Panc1 (cell line): ENCODE data around the gene SIAH3. TPM values are rescaled to one million over a fixed set of nuclear protein-coding genes. Genes with fewer than 3 reads are reported as not detected.

Source experiments
- ATAC-seq: fragments of 200-7000 bp; cut with Tn5 transposase; 2 replicates; pipeline ENCODE4 v1.9.1; 2020; ENCODE audit warnings: mild to moderate bottlenecking, moderate library complexity
- BruUV-seq: library from RNA; stranded (reverse); fragments of 400-500 nt; replicated peaks from 2 replicates; lab custom pipeline; 2021; lab: Mats Ljungman, UMichigan
- CTCF ChIA-PET: fragments of 300-600 bp; sonication (Branson Sonifier 250); formaldehyde crosslinking; loops from one replicate; lab custom pipeline; 2022; ENCODE audit warnings: antibody characterized with exemption; lab: Charles Lee
- POLR2A ChIA-PET: fragments of 300-600 bp; sonication (Branson Sonifier 250); formaldehyde crosslinking; loops from one replicate; lab custom pipeline; 2022; ENCODE audit warnings: antibody characterized with exemption; lab: Charles Lee
- DNase-seq: peaks from one replicate; pipeline ENCODE4 v3.0.0-alpha.2; 2010; ENCODE audit warnings: low read depth, low spot score
- H3K27ac ChIP-seq: 2 replicates; pipeline ENCODE4 v1.5.1; 2011; ENCODE audit warnings: mild to moderate bottlenecking, low read length, inconsistent platforms
- H3K27me3 ChIP-seq: fragments of 200-500 bp; sonication (Bioruptor generic); 2 replicates; pipeline ENCODE4 v1.6.0; 2014; ENCODE audit warnings: low read length, inconsistent platforms; ENCODE audit not compliant: control insufficient read depth, insufficient read depth
- H3K36me3 ChIP-seq: fragments of 200-500 bp; sonication (Bioruptor generic); 2 replicates; pipeline ENCODE4 v1.5.1; 2014; ENCODE audit warnings: inconsistent platforms, mild to moderate bottlenecking, low read length, moderate library complexity; ENCODE audit not compliant: control insufficient read depth, insufficient read depth
- H3K4me1 ChIP-seq: 2 replicates; pipeline ENCODE4 v1.5.1; 2011; ENCODE audit warnings: inconsistent platforms, mild to moderate bottlenecking, low read length, moderate library complexity; ENCODE audit not compliant: control insufficient read depth, insufficient read depth
- H3K4me3 ChIP-seq, 2 experiments: 2 replicates each; pipeline ENCODE4 v1.5.1; 2011 to 2012; ENCODE audit warnings: low read depth in 2 of 2, low read length in 2 of 2, mild to moderate bottlenecking in 2 of 2, inconsistent platforms in 1 of 2, moderate library complexity in 1 of 2
- H3K9me3 ChIP-seq: fragments of 200-500 bp; sonication (Bioruptor generic); 2 replicates; pipeline ENCODE4 v1.5.1; 2014; ENCODE audit warnings: low read depth, mild to moderate bottlenecking, inconsistent platforms, low read length, moderate library complexity; ENCODE audit not compliant: control insufficient read depth, insufficient read depth
- CTCF ChIP-seq: fragments of 450-650 bp; IDR thresholded peaks from 2 replicates; pipeline ENCODE4 v1.5.1; 2017; ENCODE audit warnings: mild to moderate bottlenecking
- POLR2AphosphoS5 ChIP-seq: IDR thresholded peaks from 2 replicates; pipeline ENCODE4 v1.6.1; 2012; ENCODE audit warnings: mild to moderate bottlenecking, low read depth, low read length, moderate library complexity
- REST ChIP-seq, 2 experiments: IDR thresholded peaks; 2 replicates each; pipeline ENCODE4 v1.6.1; 2011 to 2012; ENCODE audit warnings: low read depth in 2 of 2, control low read depth in 1 of 2, low read length in 1 of 2, mild to moderate bottlenecking in 1 of 2, moderate library complexity in 1 of 2; ENCODE audit not compliant: insufficient read depth in 1 of 2
- SIN3A ChIP-seq: IDR thresholded peaks from 2 replicates; pipeline ENCODE4 v1.6.1; 2012; ENCODE audit warnings: low read depth, mild to moderate bottlenecking, low read length, moderate library complexity, borderline replicate concordance; ENCODE audit not compliant: insufficient read depth
- TCF7L2 ChIP-seq: IDR thresholded peaks from 2 replicates; pipeline ENCODE4 v1.6.1; 2011; ENCODE audit warnings: mild to moderate bottlenecking, low read depth, low read length, inconsistent platforms
- in situ Hi-C: cut with HindIII; loops from 2 replicates; pipeline ENCODE4 v1.10.0; 2016; ENCODE audit warnings: low sequenced_read_pairs, low pct_unique_long_range_greater_than_20kb
- intact Hi-C: fragments of 100-400 bp; cut with micrococcal nuclease; formaldehyde crosslinking; loops from one replicate; pipeline ENCODE4 v1.10.0; 2022; ENCODE audit not compliant: unreplicated experiment
- total RNA-seq: library from RNA; stranded (reverse); gene quantifications from one replicate; pipeline ENCODE4 v1.2.1, GENCODE V29; 2021; ENCODE audit not compliant: unreplicated experiment

Gene SIAH3
- total RNA-seq, 1 experiment from 2014 or later, result not detected

GRCh38 chr13:45820106-45820838, 31.3 kb downstream of the SIAH3 start:
- H3K36me3 ChIP-seq, result no peaks in the 10 kb centered on the region
- H3K4me3 ChIP-seq, result no peak overlapping the region
- no peaks in the 10 kb centered on the region for H3K27me3 ChIP-seq
- intact Hi-C loops (no loop called here), in situ Hi-C loops (no loop called here)
- H3K27ac ChIP-seq, result no peak overlapping the region
- no TSS peak for BruUV-seq
- ATAC-seq (no peak), DNase-seq (no peak)
- ChIA-PET CTCF (no interaction called here), POLR2A (no interaction called here)
- H3K4me1 ChIP-seq, result no peaks in the 10 kb centered on the region
- H3K9me3 ChIP-seq, result no peaks in the 10 kb centered on the region
- TF ChIP-seq TCF7L2 (no peak), POLR2AphosphoS5 (no peak), REST (IDR thresholded peaks at IDR 0.05; ENCODE audit: insufficient read depth in 1 of 2, low read depth in 2 of 2, low read length in 1 of 2) (no peak), SIN3A (no peak), CTCF (no peak)

GRCh38 chr13:45817833-45818232, 33.7 kb downstream of the SIAH3 start:
- DNase-seq (no peak), ATAC-seq (no peak)
- no peaks in the 10 kb centered on the region for H3K4me1 ChIP-seq
- intact Hi-C loops, result no loop called here
- no peaks in the 10 kb centered on the region for H3K27me3 ChIP-seq
- in situ Hi-C loops, result no loop called here
- POLR2A ChIA-PET, result no interaction called here
- CTCF ChIA-PET, result interaction anchor here (0.6 kb wide), 1 partner anchor 40 kb away, joined by 3 read pairs; no protein-coding TSS in a partner anchor
- H3K27ac ChIP-seq, result no peak overlapping the region
- TF ChIP-seq TCF7L2 (no peak), SIN3A (no peak), CTCF (peak; percentile 16; the same call in 1 of the 2 replicates)
- no peak overlapping the region for H3K4me3 ChIP-seq
- no TSS peak for BruUV-seq
- H3K9me3 ChIP-seq, result no peaks in the 10 kb centered on the region
- no peaks in the 10 kb centered on the region for H3K36me3 ChIP-seq
